ENCODE data around the gene SLC16A11. TPM values are rescaled to one million over a fixed set of nuclear protein-coding genes. Genes with fewer than 3 reads are reported as not detected.
A peak's percentile ranks its signal among the peaks of the same experiment; 100 is the strongest.
"Not testable (repeated sequence)": the region's sequence is repeated elsewhere in the genome, so short reads cannot be mapped to it uniquely, and the experiment has no call there.

The SLC16A11 gene
- total RNA-seq, 1 donor from 2014 or later, result 0.37 TPM

DNA sequence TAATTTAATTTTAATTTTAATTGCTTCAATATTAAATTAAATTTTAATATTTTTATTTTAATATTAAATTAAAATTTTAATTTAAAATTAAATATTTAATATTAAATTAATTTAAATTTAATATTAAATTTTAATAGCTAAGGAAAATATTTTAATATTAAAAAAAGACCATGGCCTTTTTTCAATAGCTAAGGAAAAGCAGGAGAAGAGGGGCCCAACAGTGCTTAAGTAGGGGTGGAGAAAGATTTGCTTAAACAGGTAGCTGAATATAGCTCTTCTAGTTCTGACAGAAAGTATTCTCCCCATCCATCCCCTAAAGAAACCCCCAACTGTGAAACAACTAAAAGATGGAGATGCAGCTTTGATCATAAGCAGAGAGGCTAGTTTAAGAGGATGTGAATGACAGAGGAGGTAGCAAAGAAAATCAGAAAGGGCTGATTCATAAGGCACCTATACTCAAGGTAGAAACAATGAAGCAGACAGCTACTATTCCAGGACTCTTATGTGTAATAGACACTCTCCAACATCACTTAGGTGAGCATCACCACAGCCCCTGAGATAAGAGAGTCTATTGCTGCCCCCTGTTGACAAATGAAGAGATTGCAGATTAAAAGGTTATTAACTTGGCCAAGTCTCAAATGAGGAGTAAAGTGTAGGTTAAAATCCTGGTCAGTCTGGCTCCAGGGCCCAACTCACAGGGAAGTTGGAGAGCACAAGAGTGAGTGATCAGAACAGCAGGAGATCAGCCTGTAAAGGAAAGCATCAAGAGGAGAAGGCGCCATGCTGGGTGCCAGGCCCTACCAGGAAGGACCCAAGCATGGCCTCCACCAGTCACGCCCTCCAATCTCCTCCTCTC lies 39.3 kb downstream of the SLC16A11 start:
- intact Hi-C loops (cut with micrococcal nuclease), result loop anchor here (1.0 to 5.0 kb wide), 2 partner anchors 91 to 162 kb away; no protein-coding TSS in a partner anchor
- no peak overlapping the region for H3K4me3 Mint-ChIP-seq (ENCODE audit: low read depth)
- no peaks in the 10 kb centered on the region for H3K9me3 Mint-ChIP-seq
- peaks cover 33% of the 10 kb centered on the region for H3K36me3 Mint-ChIP-seq (ENCODE audit: low read depth)
- H3K4me1 Mint-ChIP-seq (ENCODE audit: low read depth), result peaks cover 12% of the 10 kb centered on the region
- no peak overlapping the region for H3K27ac Mint-ChIP-seq
- H3K27me3 Mint-ChIP-seq (ENCODE audit: low read depth), result no peaks in the 10 kb centered on the region
- peak; percentile 32 for DNase-seq (ENCODE audit: low spot score)

DNA sequence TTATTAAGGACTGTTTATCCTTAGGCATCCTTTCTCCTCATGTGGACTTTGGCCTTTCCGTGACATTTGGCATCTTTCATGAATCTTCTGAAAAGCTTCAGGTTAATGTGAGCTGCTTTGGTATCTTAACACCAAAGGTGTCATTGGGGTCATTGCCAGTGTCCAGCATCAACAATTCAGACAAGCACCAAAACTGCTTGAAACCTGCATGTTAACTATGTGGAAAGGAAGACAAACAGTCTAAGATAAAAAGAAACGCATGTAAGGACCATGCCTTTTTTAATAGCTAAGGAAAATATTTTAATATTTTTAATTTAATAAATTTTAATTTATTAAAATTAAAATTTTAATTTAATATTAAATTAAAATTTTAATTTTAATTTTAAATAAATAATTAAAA lies 40.1 kb downstream of the SLC16A11 start:
- H3K4me1 Mint-ChIP-seq (ENCODE audit: low read depth), result peaks cover 6% of the 10 kb centered on the region
- H3K9me3 Mint-ChIP-seq, result no peaks in the 10 kb centered on the region
- no peak for DNase-seq (ENCODE audit: low spot score)
- H3K27ac Mint-ChIP-seq, result no peak overlapping the region
- no peak overlapping the region for H3K4me3 Mint-ChIP-seq (ENCODE audit: low read depth)
- intact Hi-C loops (cut with micrococcal nuclease), result loop anchor here (5.0 kb wide), 1 partner anchor 161 kb away; no protein-coding TSS in a partner anchor
- H3K27me3 Mint-ChIP-seq (ENCODE audit: low read depth), result no peaks in the 10 kb centered on the region
- peaks cover 33% of the 10 kb centered on the region for H3K36me3 Mint-ChIP-seq (ENCODE audit: low read depth)

GRCh38 chr17:7002288-7003047 lies 41.4 kb downstream of the SLC16A11 start:
- H3K36me3 Mint-ChIP-seq (ENCODE audit: low read depth), result peaks cover 37% of the 10 kb centered on the region
- intact Hi-C loops (cut with micrococcal nuclease), result loop anchor here (5.0 kb wide), 1 partner anchor 160 kb away; no protein-coding TSS in a partner anchor
- no peaks in the 10 kb centered on the region for H3K27me3 Mint-ChIP-seq (ENCODE audit: low read depth)
- no peak overlapping the region for H3K4me3 Mint-ChIP-seq (ENCODE audit: low read depth)
- DNase-seq (ENCODE audit: low spot score), result no peak
- no peak overlapping the region for H3K27ac Mint-ChIP-seq
- H3K4me1 Mint-ChIP-seq (ENCODE audit: low read depth), result peaks cover 6% of the 10 kb centered on the region
- H3K9me3 Mint-ChIP-seq, result no peaks in the 10 kb centered on the region

GRCh38 chr17:7001318-7001961 lies 42.5 kb downstream of the SLC16A11 start:
- peaks cover 1% of the 10 kb centered on the region for H3K4me1 Mint-ChIP-seq (ENCODE audit: low read depth)
- no peaks in the 10 kb centered on the region for H3K9me3 Mint-ChIP-seq
- peaks cover 38% of the 10 kb centered on the region for H3K36me3 Mint-ChIP-seq (ENCODE audit: low read depth)
- no peaks in the 10 kb centered on the region for H3K27me3 Mint-ChIP-seq (ENCODE audit: low read depth)
- intact Hi-C loops (cut with micrococcal nuclease), result loop anchor here (5.0 kb wide), 1 partner anchor 159 kb away; no protein-coding TSS in a partner anchor
- no peak overlapping the region for H3K4me3 Mint-ChIP-seq (ENCODE audit: low read depth)
- DNase-seq (ENCODE audit: low spot score), result no peak
- H3K27ac Mint-ChIP-seq, result no peak overlapping the region

DNA sequence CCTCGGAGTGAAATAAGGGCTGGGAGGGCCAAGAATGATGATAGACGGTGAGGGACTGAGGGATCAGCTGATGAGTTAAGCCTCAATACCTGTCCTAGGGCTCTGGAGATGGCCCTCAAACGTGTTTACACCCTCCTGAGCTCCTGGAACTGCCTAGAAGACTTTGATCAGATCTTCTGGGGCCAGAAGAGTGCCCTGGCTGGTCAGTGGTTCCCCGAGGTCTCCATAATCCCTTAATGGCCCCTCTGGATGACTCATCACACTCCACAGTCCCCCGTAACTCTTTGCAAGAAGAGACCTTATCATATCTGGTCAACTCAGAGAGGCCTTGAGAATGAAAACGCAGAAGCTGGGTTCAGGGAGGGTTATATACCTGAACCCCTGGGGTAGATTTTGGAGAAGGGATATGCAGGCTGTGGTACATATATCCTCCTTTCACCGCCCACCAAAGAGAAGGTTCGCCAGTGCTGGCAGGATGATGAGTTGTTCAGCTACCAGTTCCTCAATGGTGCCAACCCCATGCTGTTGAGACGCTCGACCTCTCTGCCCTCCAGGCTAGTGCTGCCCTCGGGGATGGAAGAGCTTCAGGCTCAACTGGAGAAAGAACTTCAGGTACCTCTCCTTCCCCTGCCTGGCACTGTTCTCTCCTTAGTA lies 44.9 kb downstream of the SLC16A11 start:
- Mint-ChIP-seq H3K36me3 (ENCODE audit: low read depth) (peaks cover 42% of the 10 kb centered on the region), H3K27ac (no peak overlapping the region), H3K9me3 (no peaks in the 10 kb centered on the region), H3K27me3 (ENCODE audit: low read depth) (no peaks in the 10 kb centered on the region), H3K4me1 (ENCODE audit: low read depth) (peaks cover 1% of the 10 kb centered on the region), H3K4me3 (ENCODE audit: low read depth) (no peak overlapping the region)
- no peak for DNase-seq (ENCODE audit: low spot score)
- intact Hi-C loops (cut with micrococcal nuclease), result no loop called here

DNA sequence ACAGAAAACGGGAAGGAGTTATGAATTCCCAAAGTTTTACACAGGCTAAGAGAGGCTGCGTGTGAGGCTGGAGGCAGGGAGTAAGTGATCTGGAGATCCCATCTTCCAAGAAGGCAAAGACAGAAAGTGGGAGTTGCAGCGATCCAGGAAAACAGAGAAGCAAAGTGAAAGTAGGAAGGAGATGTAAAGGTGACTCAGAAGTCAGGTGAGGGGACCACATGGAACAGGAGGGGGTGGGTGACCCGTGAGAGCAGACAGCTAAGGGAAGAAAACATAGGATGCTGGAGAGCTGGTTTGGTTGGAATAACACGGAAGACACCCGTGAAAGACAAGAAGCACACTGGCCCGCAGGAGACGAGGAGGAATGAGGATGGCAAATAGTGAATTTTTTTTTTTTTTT lies 46.7 kb downstream of the SLC16A11 start:
- Mint-ChIP-seq H3K27me3 (ENCODE audit: low read depth) (no peaks in the 10 kb centered on the region), H3K9me3 (no peaks in the 10 kb centered on the region), H3K36me3 (ENCODE audit: low read depth) (peaks cover 38% of the 10 kb centered on the region), H3K4me1 (ENCODE audit: low read depth) (peaks cover 1% of the 10 kb centered on the region), H3K27ac (no peak overlapping the region), H3K4me3 (ENCODE audit: low read depth) (no peak overlapping the region)
- DNase-seq (ENCODE audit: low spot score), result no peak
- intact Hi-C loops (cut with micrococcal nuclease), result no loop called here

- H3K9me3 Mint-ChIP-seq, result no peaks in the 10 kb centered on the region
- H3K27ac Mint-ChIP-seq, result no peak overlapping the region
- no peak overlapping the region for H3K4me3 Mint-ChIP-seq (ENCODE audit: low read depth)
- intact Hi-C loops (cut with micrococcal nuclease), result no loop called here
- H3K4me1 Mint-ChIP-seq (ENCODE audit: low read depth), result peaks cover 1% of the 10 kb centered on the region
- no peaks in the 10 kb centered on the region for H3K27me3 Mint-ChIP-seq (ENCODE audit: low read depth)
- H3K36me3 Mint-ChIP-seq (ENCODE audit: low read depth), result peaks cover 31% of the 10 kb centered on the region
- DNase-seq (ENCODE audit: low spot score), result no peak
Observed at GRCh38 chr17:6996256-6997011, 47.5 kb downstream of the SLC16A11 start.

DNA sequence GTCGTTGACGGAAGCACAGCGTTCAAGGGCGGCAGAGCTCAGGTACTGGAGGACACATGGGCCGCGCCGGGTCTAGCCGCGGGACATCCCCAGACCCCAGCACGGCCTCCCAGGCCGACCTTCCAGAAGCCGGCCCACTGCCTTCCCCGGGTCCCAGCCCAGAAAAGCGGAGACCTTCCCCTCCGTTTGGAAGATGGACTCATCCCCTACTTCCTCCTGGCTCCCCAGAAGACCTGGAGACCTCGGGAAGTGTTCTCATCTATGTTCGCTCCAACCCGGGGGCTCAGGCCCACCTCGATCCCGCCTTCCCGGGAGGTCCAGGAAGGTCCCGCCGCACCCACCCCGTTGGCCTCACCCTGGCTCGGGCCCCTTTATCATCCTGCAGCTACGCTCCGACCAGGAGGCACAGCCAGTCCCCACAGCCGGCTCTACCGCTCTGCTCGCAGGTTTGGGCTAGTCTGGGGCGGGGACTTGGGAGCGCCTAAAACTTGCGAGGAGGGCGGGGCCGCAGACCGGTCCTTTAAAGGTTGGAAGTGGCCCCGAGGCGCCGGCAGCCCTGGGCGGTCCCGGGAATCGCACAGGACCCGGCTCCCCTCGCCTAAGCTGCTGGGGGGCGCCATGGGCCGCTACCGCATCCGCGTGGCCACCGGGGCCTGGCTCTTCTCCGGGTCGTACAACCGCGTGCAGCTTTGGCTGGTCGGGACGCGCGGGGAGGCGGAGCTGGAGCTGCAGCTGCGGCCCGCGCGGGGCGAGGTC lies 48.2 kb downstream of the SLC16A11 start, which contains the start of gene ALOX12:
ALOX12 (plus strand) TSS at position 550 of the 756 bp plus-strand sequence; CDS start at position 619, 69 bp downstream.
- H3K27ac Mint-ChIP-seq, result no peak within 1 kb of the TSS
- H3K4me1 Mint-ChIP-seq (ENCODE audit: low read depth), result peaks cover 1% of the 10 kb centered on the region
- no peak for DNase-seq (ENCODE audit: low spot score)
- no peaks in the 10 kb centered on the region for H3K27me3 Mint-ChIP-seq (ENCODE audit: low read depth)
- no peak within 1 kb of the TSS for H3K4me3 Mint-ChIP-seq (ENCODE audit: low read depth)
- H3K9me3 Mint-ChIP-seq, result no peaks in the 10 kb centered on the region
- H3K36me3 Mint-ChIP-seq (ENCODE audit: low read depth), result peaks cover 27% of the 10 kb centered on the region
- intact Hi-C loops (cut with micrococcal nuclease), result no loop called here

- no peaks in the 10 kb centered on the region for H3K9me3 Mint-ChIP-seq
- no peaks in the 10 kb centered on the region for H3K27me3 Mint-ChIP-seq (ENCODE audit: low read depth)
- H3K27ac Mint-ChIP-seq, result no peak overlapping the region
- no peak overlapping the region for H3K4me3 Mint-ChIP-seq (ENCODE audit: low read depth)
- peaks cover 22% of the 10 kb centered on the region for H3K36me3 Mint-ChIP-seq (ENCODE audit: low read depth)
- DNase-seq (ENCODE audit: low spot score), result no peak
- intact Hi-C loops (cut with micrococcal nuclease), result no loop called here
- peaks cover 1% of the 10 kb centered on the region for H3K4me1 Mint-ChIP-seq (ENCODE audit: low read depth)
Observed at GRCh38 chr17:6994666-6995256, 49.1 kb downstream of the SLC16A11 start.

DNA sequence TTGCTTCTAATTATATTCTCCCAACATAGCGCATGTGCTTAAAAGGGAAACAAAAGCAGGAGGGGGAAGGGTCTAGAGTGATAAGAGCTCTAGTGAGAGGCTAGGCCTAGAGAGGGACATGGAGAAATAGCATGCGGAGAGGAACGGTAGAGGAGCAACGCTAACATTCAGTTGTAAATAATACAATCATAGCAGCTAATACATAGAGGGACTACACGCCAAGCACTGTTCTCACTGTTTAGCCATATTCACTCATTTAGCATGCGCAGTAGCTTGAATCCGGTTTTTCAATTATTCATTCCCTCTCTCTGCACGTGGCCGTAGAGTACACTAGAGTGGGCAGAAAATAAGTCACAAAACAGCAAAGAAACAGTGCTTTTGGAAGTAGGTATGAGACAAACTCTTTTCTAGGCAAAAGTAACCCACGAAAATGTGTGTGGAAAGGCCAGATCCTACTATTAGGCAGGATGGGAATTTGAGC lies 49.7 kb downstream of the SLC16A11 start:
- Mint-ChIP-seq H3K4me1 (ENCODE audit: low read depth) (peaks cover 1% of the 10 kb centered on the region), H3K4me3 (ENCODE audit: low read depth) (no peak overlapping the region), H3K27ac (no peak overlapping the region), H3K36me3 (ENCODE audit: low read depth) (peaks cover 16% of the 10 kb centered on the region), H3K9me3 (no peaks in the 10 kb centered on the region), H3K27me3 (ENCODE audit: low read depth) (no peaks in the 10 kb centered on the region)
- no peak for DNase-seq (ENCODE audit: low spot score)
- intact Hi-C loops (cut with micrococcal nuclease), result no loop called here

- H3K27me3 Mint-ChIP-seq (ENCODE audit: low read depth); DNase-seq (ENCODE audit: low spot score); intact Hi-C loops (cut with micrococcal nuclease); H3K27ac Mint-ChIP-seq; H3K4me3 Mint-ChIP-seq (ENCODE audit: low read depth); H3K9me3 Mint-ChIP-seq; H3K4me1 Mint-ChIP-seq (ENCODE audit: low read depth): not testable (repeated sequence)
- H3K36me3 Mint-ChIP-seq (ENCODE audit: low read depth), result peaks cover 16% of the 10 kb centered on the region
Observed at GRCh38 chr17:6993613-6994056, 50.3 kb downstream of the SLC16A11 start.

Data from activated T-helper 2 cell treated with anti-CD3 and anti-CD28 coated beads, Interferon-gamma antibody, Interleukin-2, Interleukin-4, amounts not matched to agents 10 μg/mL and 5 μg/mL and 100 μg/mL, durations not matched to agents 14 hours and 24 hours and 36 hours (primary cell).